ENCODE measurements around the gene TSTD2. TPM values are rescaled to one million over a fixed set of nuclear protein-coding genes. Genes with fewer than 3 reads are reported as not detected.

Gene TSTD2
- polyA plus RNA-seq, 1 of the 3 experiments (the other 2 are of a cell fraction): 11.5 TPM

DNA sequence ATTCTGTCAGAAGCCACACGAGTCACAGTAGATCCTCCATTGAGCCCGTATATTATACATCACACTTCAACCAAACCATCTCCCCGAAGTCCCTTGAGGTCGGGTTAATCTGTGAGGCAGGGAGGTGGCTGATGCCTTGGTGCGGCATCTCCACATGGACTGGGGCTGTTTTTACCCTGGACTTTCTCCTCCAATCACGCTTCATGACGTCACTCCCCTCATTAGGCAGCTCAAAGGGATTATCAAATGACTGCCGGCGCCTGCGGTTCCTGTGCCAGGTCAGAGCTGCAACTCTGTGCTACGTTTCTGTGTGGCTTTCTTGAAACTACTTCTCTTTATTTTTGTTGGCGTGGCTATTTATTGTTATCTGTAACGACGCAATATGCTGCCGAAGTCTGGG, 78.0 kb downstream of the TSTD2 start (continued):
- no peak for TF ChIP-seq FOXJ3 (CRISPR knock-in tag; IDR thresholded peaks at IDR 0.05)
- TF ChIP-seq YY1 (IDR thresholded peaks at IDR 0.05; ENCODE audit: low read depth): no peak
- TF ChIP-seq TAF1 (IDR thresholded peaks at IDR 0.05; ENCODE audit: borderline replicate concordance, low read depth, low read length): no peak
- TF ChIP-seq NFIC (IDR thresholded peaks at IDR 0.05; ENCODE audit: borderline replicate concordance): no peak

DNA sequence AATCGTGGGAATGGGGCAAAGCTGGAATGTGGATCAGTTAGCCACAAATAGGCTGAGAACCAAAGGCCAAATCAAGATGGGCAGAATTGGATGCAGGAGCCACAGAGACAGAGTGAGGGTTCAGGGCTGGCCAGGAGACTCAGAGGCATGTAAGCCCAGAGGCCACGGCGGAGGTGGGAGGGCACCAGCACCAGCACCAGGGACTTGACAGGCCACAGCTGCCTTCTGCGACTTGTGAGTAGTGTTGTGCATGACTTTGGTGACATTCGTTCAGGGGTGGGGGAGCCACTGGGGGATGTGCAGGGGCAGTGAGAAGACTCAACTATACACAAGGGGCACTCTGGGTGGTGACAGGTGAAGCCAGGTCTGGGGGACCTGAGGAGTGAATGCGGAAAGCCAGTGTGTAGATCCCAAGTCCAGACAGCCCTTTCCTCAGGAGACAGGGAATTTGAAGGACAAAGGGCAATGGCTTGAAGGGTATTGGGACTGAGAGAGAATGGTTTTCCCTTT, 78.5 kb downstream of the TSTD2 start:
- Histone ChIP-seq H3K4me1 (ENCODE audit: control insufficient read depth in 1 of 2, insufficient read depth in 2 of 2, low read depth in 1 of 2, low read length in 1 of 2) (peaks cover 0 to 58% of the 10 kb centered on the region in 2 experiments; a peak in 2 of 4 replicates), H3F3A (replicated peaks; ENCODE audit: insufficient read depth) (no peaks in the 10 kb centered on the region), H2AFZ (ENCODE audit: low read depth) (no peak overlapping the region), H4K20me1 (ENCODE audit: insufficient read depth) (no peaks in the 10 kb centered on the region), H3K9me2 (no peaks in the 10 kb centered on the region), H3K4me2 (no peak overlapping the region), H3K79me2 (ENCODE audit: insufficient read depth) (no peaks in the 10 kb centered on the region), H3K9me3 (no peaks in the 10 kb centered on the region), H3K4me3 (ENCODE audit: low read depth in 2 of 2, low read length in 1 of 2) (no peak overlapping the region), H3K27me3 (ENCODE audit: insufficient read depth) (0 out of 2 replicates have a peak, but pooled peaks cover 16% of the 10 kb centered on the region), H3K27ac (ENCODE audit: low read depth in 2 of 2, low read length in 1 of 2) (peak overlapping the region in 1 of 2 experiments; percentile 93; a peak in 1 of 4 replicates), H3K36me3 (replicated peaks in 1 of 2; ENCODE audit: control insufficient read depth in 1 of 2, insufficient read depth in 2 of 2, low read length in 1 of 2) (peaks cover 0 to 7% of the 10 kb centered on the region in 2 experiments), H3K9ac (no peak overlapping the region)
- ChIA-PET POLR2A (no interaction called here), CTCF (interaction anchor here (1.0 to 2.4 kb wide), 2 partner anchors 44 to 53 kb away, joined by 4 to 9 read pairs; partner anchors contain the start of gene TMOD1)
- 62% methylated on average over 3 of the region's 6 CpGs for WGBS (ENCODE audit: low lambda C conversion rate)
- TF ChIP-seq GATA2 (CRISPR knock-in tag; IDR thresholded peaks at IDR 0.05): no peak
- TF ChIP-seq, protein P1, sequence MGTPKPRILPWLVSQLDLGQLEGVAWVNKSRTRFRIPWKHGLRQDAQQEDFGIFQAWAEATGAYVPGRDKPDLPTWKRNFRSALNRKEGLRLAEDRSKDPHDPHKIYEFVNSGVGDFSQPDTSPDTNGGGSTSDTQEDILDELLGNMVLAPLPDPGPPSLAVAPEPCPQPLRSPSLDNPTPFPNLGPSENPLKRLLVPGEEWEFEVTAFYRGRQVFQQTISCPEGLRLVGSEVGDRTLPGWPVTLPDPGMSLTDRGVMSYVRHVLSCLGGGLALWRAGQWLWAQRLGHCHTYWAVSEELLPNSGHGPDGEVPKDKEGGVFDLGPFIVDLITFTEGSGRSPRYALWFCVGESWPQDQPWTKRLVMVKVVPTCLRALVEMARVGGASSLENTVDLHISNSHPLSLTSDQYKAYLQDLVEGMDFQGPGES (IDR thresholded peaks at IDR 0.05; ENCODE audit: low read depth, low read length): no peak
- no peak for TF ChIP-seq SMC3 (IDR thresholded peaks at IDR 0.05; ENCODE audit: low read depth, low read length)
- no peak for TF ChIP-seq JUND (IDR thresholded peaks at IDR 0.05)
- no peak for TF ChIP-seq TCF12 (IDR thresholded peaks at IDR 0.05)
- TF ChIP-seq, protein P2, sequence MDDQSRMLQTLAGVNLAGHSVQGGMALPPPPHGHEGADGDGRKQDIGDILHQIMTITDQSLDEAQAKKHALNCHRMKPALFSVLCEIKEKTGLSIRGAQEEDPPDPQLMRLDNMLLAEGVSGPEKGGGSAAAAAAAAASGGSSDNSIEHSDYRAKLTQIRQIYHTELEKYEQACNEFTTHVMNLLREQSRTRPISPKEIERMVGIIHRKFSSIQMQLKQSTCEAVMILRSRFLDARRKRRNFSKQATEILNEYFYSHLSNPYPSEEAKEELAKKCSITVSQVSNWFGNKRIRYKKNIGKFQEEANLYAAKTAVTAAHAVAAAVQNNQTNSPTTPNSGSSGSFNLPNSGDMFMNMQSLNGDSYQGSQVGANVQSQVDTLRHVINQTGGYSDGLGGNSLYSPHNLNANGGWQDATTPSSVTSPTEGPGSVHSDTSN (IDR thresholded peaks at IDR 0.05): no peak
- no peak for TF ChIP-seq GABPA (IDR thresholded peaks at IDR 0.05; ENCODE audit: low read depth)
- DNase-seq: no peak

DNA sequence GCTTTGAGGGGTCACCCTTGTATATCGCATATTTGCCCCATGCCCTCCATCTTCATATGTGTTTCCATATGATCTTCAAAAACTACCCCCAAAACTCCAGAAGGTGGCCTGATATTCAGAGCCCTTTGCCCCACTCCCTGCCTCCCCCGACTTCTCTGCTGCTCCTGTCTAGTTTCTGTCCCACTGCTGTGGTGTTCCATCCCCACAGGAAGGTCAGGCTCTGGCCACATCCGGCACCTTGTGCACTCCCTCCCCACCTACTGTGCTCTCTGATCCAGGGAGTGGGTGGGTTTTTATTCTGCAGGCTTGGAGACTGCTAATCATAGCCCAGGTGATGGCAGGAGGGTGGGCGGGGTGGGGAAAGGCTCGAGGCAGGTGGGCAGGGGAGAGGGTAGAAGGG, 79.3 kb downstream of the TSTD2 start:
- no peaks in the 10 kb centered on the region for H3K9me2 ChIP-seq
- peaks cover 0 to 55% of the 10 kb centered on the region in 2 experiments; a peak in 2 of 4 replicates for H3K4me1 ChIP-seq (ENCODE audit: control insufficient read depth in 1 of 2, insufficient read depth in 2 of 2, low read depth in 1 of 2, low read length in 1 of 2)
- CTCF ChIA-PET: no interaction called here
- DNase-seq: no peak
- H3K36me3 ChIP-seq (replicated peaks in 1 of 2; ENCODE audit: control insufficient read depth in 1 of 2, insufficient read depth in 2 of 2, low read length in 1 of 2): peaks cover 0 to 7% of the 10 kb centered on the region in 2 experiments
- no peaks in the 10 kb centered on the region for H4K20me1 ChIP-seq (ENCODE audit: insufficient read depth)
- H3K9ac ChIP-seq: no peak overlapping the region
- no peaks in the 10 kb centered on the region for H3F3A ChIP-seq (replicated peaks; ENCODE audit: insufficient read depth)
- no peaks in the 10 kb centered on the region for H3K79me2 ChIP-seq (ENCODE audit: insufficient read depth)
- POLR2A ChIA-PET: no interaction called here
- whole genome bisulfite sequencing (ENCODE audit: low lambda C conversion rate): 49% methylated on average over 5 of the region's 5 CpGs
- H3K4me3 ChIP-seq (ENCODE audit: low read depth in 2 of 2, low read length in 1 of 2): no peak overlapping the region
- TF ChIP-seq TAF1 (IDR thresholded peaks at IDR 0.05; ENCODE audit: borderline replicate concordance, low read depth, low read length): no peak
- no peak for TF ChIP-seq EP300 (IDR thresholded peaks at IDR 0.05; ENCODE audit: borderline replicate concordance in 1 of 2, low read depth in 1 of 2, low read length in 1 of 2)
- no peak for TF ChIP-seq TEAD4 (IDR thresholded peaks at IDR 0.05; ENCODE audit: borderline replicate concordance, insufficient read depth)
- no peak for TF ChIP-seq JUND (IDR thresholded peaks at IDR 0.05)
- TF ChIP-seq RAD21 (IDR thresholded peaks at IDR 0.05; ENCODE audit: low read length): no peak
- H3K27ac ChIP-seq (ENCODE audit: low read depth in 2 of 2, low read length in 1 of 2): no peak overlapping the region
- no peak overlapping the region for H2AFZ ChIP-seq (ENCODE audit: low read depth)
- no peak overlapping the region for H3K4me2 ChIP-seq
- H3K27me3 ChIP-seq (ENCODE audit: insufficient read depth): 0 out of 2 replicates have a peak, but pooled peaks cover 16% of the 10 kb centered on the region
- no peaks in the 10 kb centered on the region for H3K9me3 ChIP-seq

Data from SK-N-SH (cell line).